ENCODE data around the gene TRIP4.
"Not testable (repeated sequence)": the region's sequence is repeated elsewhere in the genome, so short reads cannot be mapped to it uniquely, and the experiment has no call there.

TRIP4 gene

DNA sequence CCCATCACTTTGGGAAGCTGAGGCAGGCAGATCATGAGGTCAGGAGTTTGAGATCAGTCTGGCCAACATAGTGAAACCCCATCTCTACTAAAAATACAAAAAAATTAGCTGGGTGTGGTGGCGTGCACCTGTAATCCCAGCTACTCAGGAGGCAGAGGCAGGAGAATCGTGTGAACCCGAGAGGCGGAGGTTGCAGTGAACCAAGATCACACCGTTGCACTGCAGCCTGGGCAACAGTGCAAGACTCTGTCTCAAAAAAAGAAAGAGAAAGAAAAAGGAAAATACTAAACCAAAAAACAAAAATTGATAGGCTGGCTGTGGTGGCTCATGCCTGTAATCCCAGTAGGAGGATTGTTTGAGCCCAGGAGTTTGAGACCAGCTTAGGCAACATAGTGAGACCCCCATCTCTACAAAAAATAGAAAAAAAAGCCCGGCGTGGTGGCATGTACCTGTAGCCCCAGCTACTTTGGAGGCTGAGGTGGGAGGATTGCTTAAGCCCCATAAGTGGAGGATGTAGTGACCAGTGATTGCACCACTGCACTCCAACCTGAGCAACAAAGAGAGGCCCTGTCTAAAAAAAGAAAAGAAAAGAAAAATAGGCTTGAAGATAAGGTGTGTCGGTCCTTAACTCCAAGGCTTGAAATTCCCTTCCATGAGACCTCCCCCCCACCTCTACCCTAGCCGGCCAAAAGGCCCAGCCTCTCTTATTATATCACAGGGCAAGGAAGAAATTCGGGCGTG, 7.3 kb upstream of the TRIP4 start:
- H3K27me3 ChIP-seq (replicated peaks; ENCODE audit: control insufficient read depth, insufficient read depth, low read length, poor library complexity, severe bottlenecking); H3K27ac ChIP-seq (ENCODE audit: insufficient read depth, low read length, poor library complexity, severe bottlenecking); H3K4me1 ChIP-seq (ENCODE audit: control insufficient read depth, insufficient read depth, low read length, poor library complexity, severe bottlenecking); H3K36me3 ChIP-seq (ENCODE audit: control insufficient read depth, insufficient read depth, low read length); H3K9me3 ChIP-seq (ENCODE audit: control insufficient read depth, low read length); DNase-seq: not testable (repeated sequence)
- H3K4me3 ChIP-seq (ENCODE audit: insufficient read depth, low read depth, low read length, poor library complexity, severe bottlenecking) = peak overlapping the region; percentile 69

GRCh38 chr15:64381000-64381751, 6.5 kb upstream of the TRIP4 start, which contains the start of gene PCLAF:
Gene PCLAF (minus strand): TSS chr15:64381441. CDS start chr15:64381371, 70 bp downstream.
- H3K4me3 ChIP-seq (ENCODE audit: insufficient read depth, low read depth, low read length, poor library complexity, severe bottlenecking) = peak within 1 kb of the TSS; percentile 69
- peak; percentile 77 to 88 (median 86) for DNase-seq
- peaks cover 8% of the 10 kb centered on the region for H3K4me1 ChIP-seq (ENCODE audit: control insufficient read depth, insufficient read depth, low read length, poor library complexity, severe bottlenecking)
- H3K9me3 ChIP-seq (ENCODE audit: control insufficient read depth, low read length) = no peaks in the 10 kb centered on the region
- no peaks in the 10 kb centered on the region for H3K36me3 ChIP-seq (ENCODE audit: control insufficient read depth, insufficient read depth, low read length)
- no peaks in the 10 kb centered on the region for H3K27me3 ChIP-seq (replicated peaks; ENCODE audit: control insufficient read depth, insufficient read depth, low read length, poor library complexity, severe bottlenecking)
- H3K27ac ChIP-seq (ENCODE audit: insufficient read depth, low read length, poor library complexity, severe bottlenecking) = no peak within 1 kb of the TSS

DNA sequence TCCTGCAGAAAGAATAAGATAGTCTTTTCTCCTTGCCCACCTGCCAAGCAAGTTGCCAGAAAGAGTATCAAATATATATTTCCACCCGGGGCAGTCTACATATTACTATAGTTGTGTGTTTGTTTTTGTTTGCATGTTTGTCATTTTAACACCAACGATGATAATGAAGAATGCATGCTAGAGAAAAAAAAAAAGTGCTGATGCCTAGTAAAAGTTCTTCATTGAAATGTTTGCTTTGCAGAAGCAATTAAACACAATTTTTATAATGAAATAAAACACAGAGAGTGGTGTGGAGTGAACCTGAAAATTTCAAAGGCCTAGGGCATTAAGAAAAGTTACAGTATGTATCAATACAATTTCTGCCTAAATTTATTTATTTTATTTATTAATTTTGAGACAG, 3.9 kb upstream of the TRIP4 start:
- DNase-seq = no peak
- Histone ChIP-seq H3K27me3 (replicated peaks; ENCODE audit: control insufficient read depth, insufficient read depth, low read length, poor library complexity, severe bottlenecking) (no peaks in the 10 kb centered on the region), H3K27ac (ENCODE audit: insufficient read depth, low read length, poor library complexity, severe bottlenecking) (no peak overlapping the region), H3K4me1 (ENCODE audit: control insufficient read depth, insufficient read depth, low read length, poor library complexity, severe bottlenecking) (peaks cover 14% of the 10 kb centered on the region), H3K36me3 (ENCODE audit: control insufficient read depth, insufficient read depth, low read length) (no peaks in the 10 kb centered on the region), H3K9me3 (ENCODE audit: control insufficient read depth, low read length) (no peaks in the 10 kb centered on the region), H3K4me3 (ENCODE audit: insufficient read depth, low read depth, low read length, poor library complexity, severe bottlenecking) (no peak overlapping the region)

GRCh38 chr15:64386291-64386690, 1.3 kb upstream of the TRIP4 start:
- Histone ChIP-seq H3K4me1 (ENCODE audit: control insufficient read depth, insufficient read depth, low read length, poor library complexity, severe bottlenecking) (peaks cover 7% of the 10 kb centered on the region), H3K27ac (ENCODE audit: insufficient read depth, low read length, poor library complexity, severe bottlenecking) (no peak overlapping the region), H3K36me3 (ENCODE audit: control insufficient read depth, insufficient read depth, low read length) (no peaks in the 10 kb centered on the region), H3K9me3 (ENCODE audit: control insufficient read depth, low read length) (no peaks in the 10 kb centered on the region), H3K27me3 (replicated peaks; ENCODE audit: control insufficient read depth, insufficient read depth, low read length, poor library complexity, severe bottlenecking) (no peaks in the 10 kb centered on the region), H3K4me3 (ENCODE audit: insufficient read depth, low read depth, low read length, poor library complexity, severe bottlenecking) (no peak overlapping the region)
- DNase-seq = no peak

GRCh38 chr15:64389036-64389435, 1.4 kb downstream of the TRIP4 start:
- Histone ChIP-seq H3K27ac (ENCODE audit: insufficient read depth, low read length, poor library complexity, severe bottlenecking) (no peak overlapping the region), H3K4me1 (ENCODE audit: control insufficient read depth, insufficient read depth, low read length, poor library complexity, severe bottlenecking) (peaks cover 7% of the 10 kb centered on the region), H3K27me3 (replicated peaks; ENCODE audit: control insufficient read depth, insufficient read depth, low read length, poor library complexity, severe bottlenecking) (no peaks in the 10 kb centered on the region), H3K9me3 (ENCODE audit: control insufficient read depth, low read length) (no peaks in the 10 kb centered on the region), H3K36me3 (ENCODE audit: control insufficient read depth, insufficient read depth, low read length) (no peaks in the 10 kb centered on the region), H3K4me3 (ENCODE audit: insufficient read depth, low read depth, low read length, poor library complexity, severe bottlenecking) (no peak overlapping the region)
- no peak for DNase-seq

- H3K9me3 ChIP-seq (ENCODE audit: control insufficient read depth, low read length); H3K27ac ChIP-seq (ENCODE audit: insufficient read depth, low read length, poor library complexity, severe bottlenecking); DNase-seq; H3K27me3 ChIP-seq (replicated peaks; ENCODE audit: control insufficient read depth, insufficient read depth, low read length, poor library complexity, severe bottlenecking); H3K4me1 ChIP-seq (ENCODE audit: control insufficient read depth, insufficient read depth, low read length, poor library complexity, severe bottlenecking); H3K4me3 ChIP-seq (ENCODE audit: insufficient read depth, low read depth, low read length, poor library complexity, severe bottlenecking): not testable (repeated sequence)
- peaks cover 24% of the 10 kb centered on the region for H3K36me3 ChIP-seq (ENCODE audit: control insufficient read depth, insufficient read depth, low read length)
Observed at GRCh38 chr15:64392471-64392870, 4.8 kb downstream of the TRIP4 start.

- no peaks in the 10 kb centered on the region for H3K4me1 ChIP-seq (ENCODE audit: control insufficient read depth, insufficient read depth, low read length, poor library complexity, severe bottlenecking)
- H3K36me3 ChIP-seq (ENCODE audit: control insufficient read depth, insufficient read depth, low read length) = peaks cover 46% of the 10 kb centered on the region
- no peak overlapping the region for H3K4me3 ChIP-seq (ENCODE audit: insufficient read depth, low read depth, low read length, poor library complexity, severe bottlenecking)
- H3K9me3 ChIP-seq (ENCODE audit: control insufficient read depth, low read length) = no peaks in the 10 kb centered on the region
- H3K27me3 ChIP-seq (replicated peaks; ENCODE audit: control insufficient read depth, insufficient read depth, low read length, poor library complexity, severe bottlenecking) = no peaks in the 10 kb centered on the region
- DNase-seq = no peak
- no peak overlapping the region for H3K27ac ChIP-seq (ENCODE audit: insufficient read depth, low read length, poor library complexity, severe bottlenecking)
Observed at GRCh38 chr15:64396789-64397188, 9.2 kb downstream of the TRIP4 start.

GRCh38 chr15:64398575-64398974, 10.9 kb downstream of the TRIP4 start:
- no peaks in the 10 kb centered on the region for H3K9me3 ChIP-seq (ENCODE audit: control insufficient read depth, low read length)
- H3K27me3 ChIP-seq (replicated peaks; ENCODE audit: control insufficient read depth, insufficient read depth, low read length, poor library complexity, severe bottlenecking) = no peaks in the 10 kb centered on the region
- no peaks in the 10 kb centered on the region for H3K4me1 ChIP-seq (ENCODE audit: control insufficient read depth, insufficient read depth, low read length, poor library complexity, severe bottlenecking)
- H3K4me3 ChIP-seq (ENCODE audit: insufficient read depth, low read depth, low read length, poor library complexity, severe bottlenecking) = no peak overlapping the region
- no peak for DNase-seq
- peaks cover 54% of the 10 kb centered on the region for H3K36me3 ChIP-seq (ENCODE audit: control insufficient read depth, insufficient read depth, low read length)
- no peak overlapping the region for H3K27ac ChIP-seq (ENCODE audit: insufficient read depth, low read length, poor library complexity, severe bottlenecking)

GRCh38 chr15:64400583-64400982, 12.9 kb downstream of the TRIP4 start:
- no peak overlapping the region for H3K4me3 ChIP-seq (ENCODE audit: insufficient read depth, low read depth, low read length, poor library complexity, severe bottlenecking)
- peaks cover 53% of the 10 kb centered on the region for H3K36me3 ChIP-seq (ENCODE audit: control insufficient read depth, insufficient read depth, low read length)
- H3K4me1 ChIP-seq (ENCODE audit: control insufficient read depth, insufficient read depth, low read length, poor library complexity, severe bottlenecking) = no peaks in the 10 kb centered on the region
- H3K27me3 ChIP-seq (replicated peaks; ENCODE audit: control insufficient read depth, insufficient read depth, low read length, poor library complexity, severe bottlenecking) = no peaks in the 10 kb centered on the region
- H3K9me3 ChIP-seq (ENCODE audit: control insufficient read depth, low read length) = no peaks in the 10 kb centered on the region
- no peak overlapping the region for H3K27ac ChIP-seq (ENCODE audit: insufficient read depth, low read length, poor library complexity, severe bottlenecking)
- no peak for DNase-seq

DNA sequence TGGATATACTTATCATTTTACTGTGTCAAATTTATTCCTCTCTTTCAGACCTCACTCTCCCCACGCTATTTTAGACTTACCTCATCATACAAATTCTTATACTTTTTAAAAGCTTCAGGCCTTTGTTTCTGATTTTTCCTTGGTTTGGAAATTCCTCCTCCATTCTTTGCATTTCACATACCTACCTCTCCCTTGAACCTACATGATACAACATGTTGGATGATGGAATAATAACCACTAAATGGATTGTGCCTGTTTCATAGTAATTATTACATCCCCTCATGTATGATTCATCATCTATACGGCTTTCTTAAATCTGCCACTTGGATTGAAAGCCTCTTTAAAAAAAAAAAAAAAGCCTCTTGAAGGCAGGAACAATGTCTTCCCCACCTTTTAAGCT, 24.6 kb downstream of the TRIP4 start:
- Histone ChIP-seq H3K9me3 (ENCODE audit: control insufficient read depth, low read length) (no peaks in the 10 kb centered on the region), H3K27me3 (replicated peaks; ENCODE audit: control insufficient read depth, insufficient read depth, low read length, poor library complexity, severe bottlenecking) (no peaks in the 10 kb centered on the region), H3K36me3 (ENCODE audit: control insufficient read depth, insufficient read depth, low read length) (peaks cover 55% of the 10 kb centered on the region), H3K4me3 (ENCODE audit: insufficient read depth, low read depth, low read length, poor library complexity, severe bottlenecking) (no peak overlapping the region), H3K4me1 (ENCODE audit: control insufficient read depth, insufficient read depth, low read length, poor library complexity, severe bottlenecking) (no peaks in the 10 kb centered on the region), H3K27ac (ENCODE audit: insufficient read depth, low read length, poor library complexity, severe bottlenecking) (no peak overlapping the region)
- DNase-seq = no peak

Measured in effector memory CD4-positive, alpha-beta T cell (primary cell).